Fibroblast of lung (primary cell): ENCODE measurements around the gene ASZ1. TPM values are rescaled to one million over a fixed set of nuclear protein-coding genes. Genes with fewer than 3 reads are reported as not detected.

Experiments used
- DNase-seq, 2 donors: peaks; one replicate each; pipeline versions ENCODE4 v3.0.0 to v3.0.0-alpha.2; 2010; ENCODE audit warnings: low read depth in 2 of 2
- H2AFZ ChIP-seq: 2 replicates; pipeline ENCODE4 v1.5.1; 2012; ENCODE audit warnings: low read length, control low read depth, inconsistent platforms
- H3K27ac ChIP-seq: 2 replicates; pipeline ENCODE4 v1.5.1; 2011; ENCODE audit warnings: low read length, control low read depth; ENCODE audit not compliant: insufficient read depth
- H3K27me3 ChIP-seq: 2 replicates; pipeline ENCODE4 v1.5.1; 2011; ENCODE audit warnings: mild to moderate bottlenecking, low read length; ENCODE audit not compliant: control insufficient read depth, insufficient read depth
- H3K36me3 ChIP-seq: 2 replicates; pipeline ENCODE4 v1.5.1; 2011; ENCODE audit warnings: low read length; ENCODE audit not compliant: control insufficient read depth, insufficient read depth
- H3K4me1 ChIP-seq: 2 replicates; pipeline ENCODE4 v1.5.1; 2011; ENCODE audit warnings: low read length; ENCODE audit not compliant: control insufficient read depth, insufficient read depth; ENCODE audit errors: extremely low read depth
- H3K4me2 ChIP-seq: 2 replicates; pipeline ENCODE4 v1.5.1; 2011; ENCODE audit warnings: low read length, control low read depth; ENCODE audit not compliant: insufficient read depth; ENCODE audit errors: extremely low read depth
- H3K4me3 ChIP-seq, 4 experiments: fragments of 200-600 bp in 1 of 4; sonication (generic) in 1 of 4; replicated peaks in 1 of 4; 2 replicates each; pipeline ENCODE4 v1.5.1; 2011 to 2016; ENCODE audit warnings: low read length in 4 of 4, low read depth in 3 of 4, mild to moderate bottlenecking in 3 of 4, control low read depth in 2 of 4, inconsistent platforms in 1 of 4, mixed read lengths in 1 of 4; ENCODE audit not compliant: insufficient read depth in 1 of 4; ENCODE audit errors: control extremely low read depth in 1 of 4
- H3K79me2 ChIP-seq: 2 replicates; pipeline ENCODE4 v1.5.1; 2012; ENCODE audit warnings: mild to moderate bottlenecking, low read length, inconsistent platforms; ENCODE audit not compliant: control insufficient read depth, insufficient read depth
- H3K9ac ChIP-seq: 2 replicates; pipeline ENCODE4 v1.5.1; 2011; ENCODE audit warnings: mild to moderate bottlenecking, low read length, control low read depth; ENCODE audit not compliant: insufficient read depth
- H3K9me3 ChIP-seq: 2 replicates; pipeline ENCODE4 v1.5.1; 2012; ENCODE audit warnings: low read depth, low read length; ENCODE audit not compliant: control insufficient read depth, insufficient read depth
- H4K20me1 ChIP-seq: 2 replicates; pipeline ENCODE4 v1.5.1; 2011; ENCODE audit warnings: low read length; ENCODE audit not compliant: control insufficient read depth, insufficient read depth; ENCODE audit errors: extremely low read depth
- CTCF ChIP-seq, 2 donors: IDR thresholded peaks in 1 of 2; conservative IDR thresholded peaks in 1 of 2; 1 replicate in 1 of 2; 2 replicates in 1 of 2; pipeline ENCODE4 v1.5.1; 2011 to 2012; ENCODE audit warnings: low read length in 2 of 2, control low read depth in 1 of 2, inconsistent platforms in 1 of 2, low read depth in 1 of 2, mild to moderate bottlenecking in 1 of 2
- EZH2 ChIP-seq: IDR thresholded peaks from 2 replicates; pipeline ENCODE4 v1.5.1; 2012; ENCODE audit warnings: low read length, control low read depth, mild to moderate bottlenecking; ENCODE audit errors: missing control alignments
- polyA plus RNA-seq, 2 donors: library from polyadenylated mRNA; depleted of rRNA in 1 of 2; stranded (reverse) in 1 of 2; unstranded in 1 of 2; fragments of >200 nt; gene quantifications; 2 replicates each; pipeline ENCODE4 v1.2.1, GENCODE V29; 2011 to 2012; ENCODE audit warnings: missing spikeins in 1 of 2
- total RNA-seq: library from RNA; depleted of rRNA; stranded (reverse); fragments of >200 nt; gene quantifications from 2 replicates; pipeline ENCODE4 v1.2.1, GENCODE V29; 2014

ASZ1 gene
- total and polyA plus RNA-seq, 2 donors (not counting 1 experiment from before 2014, with no cell fraction given), result 0.03 TPM; not detected in 1

GRCh38 chr7:117383046-117383445, 44.2 kb downstream of the ASZ1 start:
- Histone ChIP-seq H3K4me3 (no peak overlapping the region), H3K4me2 (no peak overlapping the region), H3K27ac (no peak overlapping the region), H3K36me3 (no peaks in the 10 kb centered on the region), H3K79me2 (no peaks in the 10 kb centered on the region), H3K27me3 (no peaks in the 10 kb centered on the region), H3K9ac (no peak overlapping the region), H4K20me1 (no peaks in the 10 kb centered on the region), H3K4me1 (no peaks in the 10 kb centered on the region), H3K9me3 (no peaks in the 10 kb centered on the region), H2AFZ (no peak overlapping the region)
- DNase-seq, result no peak
- TF ChIP-seq CTCF (conservative IDR thresholded peaks at IDR 0.05 in 1 of 2, IDR thresholded peaks at IDR 0.05 in 1 of 2; ENCODE audit: low read depth in 1 of 2, low read length in 2 of 2), result no peak
- no peak for TF ChIP-seq EZH2

- Histone ChIP-seq H3K4me2 (no peak overlapping the region), H3K4me1 (no peaks in the 10 kb centered on the region), H3K27ac (no peak overlapping the region), H2AFZ (no peak overlapping the region), H3K27me3 (no peaks in the 10 kb centered on the region), H3K79me2 (no peaks in the 10 kb centered on the region), H3K4me3 (no peak overlapping the region), H4K20me1 (no peaks in the 10 kb centered on the region), H3K9me3 (no peaks in the 10 kb centered on the region), H3K36me3 (no peaks in the 10 kb centered on the region), H3K9ac (no peak overlapping the region)
- TF ChIP-seq CTCF (conservative IDR thresholded peaks at IDR 0.05 in 1 of 2, IDR thresholded peaks at IDR 0.05 in 1 of 2; ENCODE audit: low read depth in 1 of 2, low read length in 2 of 2), result no peak
- no peak for TF ChIP-seq EZH2
- no peak for DNase-seq
Observed at GRCh38 chr7:117381362-117381761, 45.9 kb downstream of the ASZ1 start.

GRCh38 chr7:117375380-117375779, 51.9 kb downstream of the ASZ1 start:
- H3K9me3 ChIP-seq, result no peaks in the 10 kb centered on the region

More at GRCh38 chr7:117375380-117375779, 51.9 kb downstream of the ASZ1 start:
- peak in 1 of 2 donors; percentile 23 for DNase-seq
- no peak overlapping the region for H3K4me2 ChIP-seq
- TF ChIP-seq CTCF (conservative IDR thresholded peaks at IDR 0.05 in 1 of 2, IDR thresholded peaks at IDR 0.05 in 1 of 2; ENCODE audit: low read depth in 1 of 2, low read length in 2 of 2) (peak; percentile 44 to 51), EZH2 (no peak)
- H3K79me2 ChIP-seq, result no peaks in the 10 kb centered on the region
- H2AFZ ChIP-seq, result no peak overlapping the region
- no peak overlapping the region for H3K27ac ChIP-seq
- H3K4me3 ChIP-seq, result no peak overlapping the region
- H3K9ac ChIP-seq, result no peak overlapping the region
- no peaks in the 10 kb centered on the region for H4K20me1 ChIP-seq
- H3K36me3 ChIP-seq, result no peaks in the 10 kb centered on the region
- no peaks in the 10 kb centered on the region for H3K4me1 ChIP-seq
- no peaks in the 10 kb centered on the region for H3K27me3 ChIP-seq
